ENCODE measurements around the gene CHPF.

DNA sequence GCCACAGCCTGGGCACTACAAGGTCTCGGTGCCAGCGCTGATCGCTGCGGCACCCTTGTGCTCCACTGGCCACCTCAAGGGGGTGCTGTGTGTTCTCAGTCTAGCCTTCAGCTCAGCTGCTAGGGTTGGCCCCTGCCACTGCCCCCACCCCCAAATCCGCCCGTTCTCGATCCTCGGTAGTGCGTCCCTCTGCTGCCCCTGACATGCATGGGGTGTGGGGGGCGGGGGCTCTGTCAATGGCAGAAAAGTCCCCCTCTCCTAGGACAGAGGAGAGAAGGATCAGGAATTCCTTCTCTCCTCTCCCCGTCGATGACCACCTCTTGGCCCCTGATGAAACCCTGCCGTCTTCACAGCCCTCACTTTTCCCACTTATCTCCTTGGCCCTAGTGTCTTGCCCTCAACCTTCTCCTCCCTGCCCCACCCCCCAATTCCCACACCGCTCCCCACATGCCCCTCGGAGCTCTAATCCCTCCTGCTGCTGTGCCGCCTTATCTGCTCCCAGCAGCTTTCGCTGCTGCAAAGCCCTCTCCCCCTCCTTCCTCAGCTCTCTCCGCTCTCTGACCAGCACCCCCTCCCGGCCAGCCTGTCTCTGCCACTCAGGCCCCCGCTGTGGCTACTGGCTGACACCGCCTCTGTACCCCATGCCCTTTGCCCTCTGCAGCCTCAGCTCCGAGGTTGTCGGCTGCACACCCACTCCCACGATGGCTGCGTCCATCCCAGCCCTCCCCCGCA lies 33.7 kb downstream of the CHPF start:
- no peak for TF ChIP-seq POLR2A (IDR thresholded peaks at IDR 0.05; ENCODE audit: low read length)
- TF ChIP-seq GATA1 (IDR thresholded peaks at IDR 0.05; ENCODE audit: low read depth, low read length), result peak; percentile 56

Data from erythroblast (primary cell).